HG02763 (cell line): ENCODE data around the gene LIMK1.
"Not testable (repeated sequence)": the region's sequence is repeated elsewhere in the genome, so short reads cannot be mapped to it uniquely, and the experiment has no call there.

Experiments
- ATAC-seq: cut with Tn5 transposase; IDR thresholded peaks from one replicate; pipeline ENCODE4 v1.9.1; 2021; ENCODE audit warnings: mild to moderate bottlenecking, moderate library complexity; ENCODE audit not compliant: unreplicated experiment

Gene LIMK1

DNA sequence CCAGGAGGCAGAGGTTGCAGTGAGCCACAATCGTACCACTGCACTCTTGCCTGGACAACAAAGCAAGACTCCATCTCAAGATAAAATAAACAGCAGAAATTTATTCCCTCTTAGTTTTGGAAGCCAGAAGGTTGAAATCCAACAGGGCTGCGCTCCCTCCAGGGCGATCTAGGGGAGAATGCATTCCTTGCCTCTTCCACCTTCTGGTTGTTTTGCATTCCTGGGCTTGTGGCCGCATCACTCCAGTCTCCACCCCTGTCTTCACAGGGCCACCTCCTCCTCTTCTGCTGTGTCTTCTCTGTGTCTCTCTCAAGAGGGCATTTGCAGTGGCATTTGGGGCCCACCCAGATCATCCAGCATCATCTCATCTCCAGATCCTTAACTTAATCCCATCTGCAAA lies 36.2 kb downstream of the LIMK1 start:
- no peak for ATAC-seq

DNA sequence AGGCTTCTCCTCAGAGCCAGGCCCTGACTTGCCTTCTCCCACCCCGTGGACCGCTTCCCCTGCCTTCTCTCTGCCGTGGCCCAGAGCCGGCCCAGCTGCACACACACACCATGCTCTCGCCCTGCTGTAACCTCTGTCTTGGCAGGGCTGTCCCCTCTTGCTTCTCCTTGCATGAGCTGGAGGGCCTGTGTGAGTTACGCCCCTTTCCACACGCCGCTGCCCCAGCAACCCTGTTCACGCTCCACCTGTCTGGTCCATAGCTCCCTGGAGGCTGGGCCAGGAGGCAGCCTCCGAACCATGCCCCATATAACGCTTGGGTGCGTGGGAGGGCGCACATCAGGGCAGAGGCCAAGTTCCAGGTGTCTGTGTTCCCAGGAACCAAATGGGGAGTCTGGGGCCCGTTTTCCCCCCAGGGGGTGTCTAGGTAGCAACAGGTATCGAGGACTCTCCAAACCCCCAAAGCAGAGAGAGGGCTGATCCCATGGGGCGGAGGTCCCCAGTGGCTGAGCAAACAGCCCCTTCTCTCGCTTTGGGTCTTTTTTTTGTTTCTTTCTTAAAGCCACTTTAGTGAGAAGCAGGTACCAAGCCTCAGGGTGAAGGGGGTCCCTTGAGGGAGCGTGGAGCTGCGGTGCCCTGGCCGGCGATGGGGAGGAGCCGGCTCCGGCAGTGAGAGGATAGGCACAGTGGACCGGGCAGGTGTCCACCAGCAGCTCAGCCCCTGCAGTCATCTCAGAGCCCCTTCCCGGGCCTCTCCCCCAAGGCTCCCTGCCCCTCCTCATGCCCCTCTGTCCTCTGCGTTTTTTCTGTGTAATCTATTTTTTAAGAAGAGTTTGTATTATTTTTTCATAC lies 38.0 kb downstream of the LIMK1 start:
- no peak for ATAC-seq

DNA sequence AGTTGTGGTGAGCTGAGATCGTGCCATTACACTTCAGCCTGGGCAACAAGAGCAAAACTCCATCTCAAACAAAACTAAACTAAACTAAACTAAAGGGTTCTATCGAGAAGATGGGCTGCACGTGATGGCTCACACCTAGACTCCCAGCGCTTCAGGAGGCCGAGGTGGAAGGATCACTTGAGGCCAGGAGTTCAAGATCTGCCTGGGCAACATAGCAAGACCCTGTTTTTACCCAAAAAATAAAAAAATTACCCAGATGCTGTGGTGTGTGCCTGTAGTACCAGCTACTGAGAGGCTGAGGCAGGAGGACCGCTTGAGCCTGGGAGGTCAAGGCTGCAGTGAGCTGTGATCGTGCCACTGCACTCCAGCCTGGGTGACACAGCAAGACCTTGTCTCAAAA lies 40.3 kb downstream of the LIMK1 start:
- not testable (repeated sequence) for ATAC-seq

DNA sequence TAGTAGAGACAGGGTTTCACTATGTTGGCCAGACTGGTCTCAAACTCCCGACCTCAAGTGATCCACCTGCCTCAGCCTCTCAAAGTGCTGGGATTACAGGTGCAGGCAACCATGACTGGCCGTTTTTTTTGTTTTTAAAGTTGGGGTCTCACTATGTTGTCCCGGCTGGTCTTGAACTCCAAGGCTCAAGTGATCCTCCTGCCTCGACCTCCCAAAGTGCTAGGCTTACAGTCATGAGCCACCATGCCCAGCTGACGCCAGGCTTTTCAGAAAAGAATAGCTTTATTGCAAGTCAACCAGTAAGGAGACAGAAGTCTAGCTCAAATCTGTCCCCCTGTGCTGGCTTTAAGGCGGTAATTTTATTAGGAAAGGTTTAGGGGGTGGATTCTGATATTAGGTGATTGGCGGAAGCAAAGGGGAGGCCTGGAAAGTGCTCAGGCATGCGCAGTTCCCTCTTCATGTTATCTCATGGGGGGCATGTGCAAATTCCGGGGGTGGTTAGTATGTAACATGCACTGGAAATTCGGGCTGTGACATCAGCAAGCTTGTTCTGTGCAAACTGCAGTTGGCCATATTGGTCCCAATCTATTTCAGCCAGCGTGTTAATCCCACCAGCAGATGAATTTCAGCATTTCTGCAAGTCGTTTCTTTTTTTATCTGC lies 42.7 kb downstream of the LIMK1 start:
- ATAC-seq = no peak

DNA sequence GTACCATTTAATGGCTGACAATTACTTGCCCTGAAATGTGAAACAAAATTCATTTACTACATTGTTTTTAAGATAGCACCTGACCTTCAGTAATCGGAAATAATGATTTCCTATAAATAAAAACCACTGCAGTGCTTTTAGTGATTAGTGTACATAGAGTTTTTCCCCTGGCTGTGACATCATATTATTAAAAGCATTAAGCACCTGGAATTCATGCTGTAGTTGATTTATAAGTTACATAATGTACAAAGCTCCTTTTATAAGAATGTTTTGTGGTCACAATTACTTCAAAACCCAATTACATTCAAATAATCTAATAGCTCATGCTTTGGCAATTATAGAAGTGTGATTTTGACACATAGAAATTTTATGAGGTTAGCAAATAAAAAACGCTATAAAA lies 46.3 kb downstream of the LIMK1 start:
- ATAC-seq = no peak

DNA sequence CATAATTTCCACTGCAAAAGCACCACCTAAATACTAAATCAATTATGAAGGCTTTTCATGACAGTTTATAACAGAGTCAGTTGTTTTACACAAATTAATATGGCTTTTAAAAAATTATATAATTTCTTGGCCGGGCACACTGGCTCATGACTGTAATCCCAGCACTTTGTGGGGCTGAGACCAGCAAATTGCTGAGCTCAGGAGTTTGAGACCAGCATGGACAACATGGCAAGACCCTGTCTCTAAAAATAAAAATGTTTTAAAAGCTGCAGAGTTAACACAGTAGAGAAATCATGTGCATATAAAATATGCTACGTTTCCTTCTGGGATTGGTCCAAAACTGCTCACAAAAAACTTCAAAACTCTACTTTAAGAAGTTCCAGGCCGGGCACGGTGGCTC lies 46.9 kb downstream of the LIMK1 start:
- no peak for ATAC-seq

DNA sequence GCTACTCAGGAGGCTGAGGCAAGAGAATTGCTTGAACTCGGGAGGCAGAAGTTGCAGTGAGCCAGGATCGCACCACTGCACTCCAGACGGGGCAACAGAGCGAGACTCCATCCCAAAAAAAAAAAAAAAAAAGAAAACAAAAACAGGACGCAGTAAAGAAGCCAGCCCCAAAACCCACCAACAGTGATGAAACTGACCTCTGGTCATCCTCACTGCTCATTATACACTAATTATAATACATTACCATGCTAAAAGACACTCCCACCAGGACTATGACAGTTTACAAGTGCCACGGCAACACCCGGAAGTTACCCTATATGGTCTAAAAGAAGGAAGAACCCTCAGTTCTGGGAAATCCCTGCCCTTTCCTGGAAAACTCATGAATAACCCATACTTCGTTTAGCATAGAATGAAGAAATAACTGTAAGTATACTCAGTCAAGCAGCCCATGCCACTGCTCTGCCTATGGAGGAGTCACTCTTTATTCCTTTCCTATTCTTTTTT lies 50.6 kb downstream of the LIMK1 start:
- no peak for ATAC-seq

DNA sequence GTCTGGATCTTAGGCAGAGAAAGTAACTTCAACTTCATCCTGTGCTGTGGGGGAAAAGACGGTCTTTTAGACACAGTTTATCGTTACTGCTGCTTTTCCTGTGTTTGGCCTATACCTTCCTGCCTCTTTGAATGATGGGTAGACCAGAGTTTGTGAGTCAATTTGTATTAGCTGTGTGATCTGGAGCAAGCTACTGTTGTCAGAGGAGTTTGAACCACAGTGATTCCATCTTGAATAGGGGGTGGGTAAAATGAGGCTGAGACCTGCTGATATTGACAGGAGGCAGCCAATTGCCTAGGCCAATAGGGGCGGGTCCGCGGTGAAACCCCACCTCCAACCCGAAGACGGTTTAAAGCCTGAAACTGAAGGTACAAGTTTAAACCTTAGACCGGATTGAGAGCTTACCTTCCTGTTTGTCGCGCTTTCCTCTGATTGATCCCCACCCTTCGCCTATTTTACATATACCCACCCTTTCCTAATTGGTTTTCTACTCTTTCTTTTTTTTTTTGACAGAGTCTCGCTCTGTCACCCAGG lies 54.8 kb downstream of the LIMK1 start:
- no peak for ATAC-seq

DNA sequence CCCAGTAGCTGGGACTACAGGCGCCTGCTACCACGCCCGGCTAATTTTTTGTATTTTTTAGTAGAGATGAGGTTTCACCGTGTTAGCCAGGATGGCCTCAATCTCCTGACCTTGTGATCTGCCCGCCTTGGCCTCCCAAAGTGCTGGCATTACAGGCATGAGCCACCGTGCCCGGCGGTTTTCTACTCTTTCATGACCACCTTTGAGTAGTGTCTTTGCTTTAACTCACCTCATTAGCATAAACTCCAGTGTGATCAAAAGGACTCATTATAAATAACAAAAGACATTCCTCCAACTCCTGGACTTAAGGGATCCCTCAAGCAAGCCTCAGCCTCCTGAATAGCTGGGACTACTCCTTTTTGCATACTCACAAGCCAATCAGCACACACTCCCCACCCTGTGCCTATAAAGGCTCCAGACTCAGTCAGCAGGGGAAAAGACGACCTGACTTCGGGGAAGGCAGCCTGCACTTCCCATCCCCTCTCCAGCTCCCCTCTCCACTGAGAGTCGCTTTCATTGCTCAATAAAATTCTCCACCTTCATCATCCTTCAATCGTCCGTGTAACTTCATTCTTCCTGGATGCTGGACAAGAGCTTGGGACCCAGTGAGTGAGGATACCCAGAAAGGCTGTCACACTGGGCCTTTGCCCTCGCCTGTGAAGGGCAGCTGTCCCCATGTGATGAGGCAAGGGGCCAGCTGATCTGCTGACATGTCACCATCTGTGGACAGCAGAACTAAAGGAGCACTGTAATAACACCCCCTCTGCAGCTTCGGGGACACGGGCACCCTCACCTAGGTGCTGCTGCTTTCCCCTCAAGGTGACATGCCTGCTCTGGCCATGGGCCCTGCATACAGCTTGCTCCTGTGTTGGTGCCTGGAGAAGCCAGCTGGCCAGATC lies 55.6 kb downstream of the LIMK1 start:
- ATAC-seq = no peak

DNA sequence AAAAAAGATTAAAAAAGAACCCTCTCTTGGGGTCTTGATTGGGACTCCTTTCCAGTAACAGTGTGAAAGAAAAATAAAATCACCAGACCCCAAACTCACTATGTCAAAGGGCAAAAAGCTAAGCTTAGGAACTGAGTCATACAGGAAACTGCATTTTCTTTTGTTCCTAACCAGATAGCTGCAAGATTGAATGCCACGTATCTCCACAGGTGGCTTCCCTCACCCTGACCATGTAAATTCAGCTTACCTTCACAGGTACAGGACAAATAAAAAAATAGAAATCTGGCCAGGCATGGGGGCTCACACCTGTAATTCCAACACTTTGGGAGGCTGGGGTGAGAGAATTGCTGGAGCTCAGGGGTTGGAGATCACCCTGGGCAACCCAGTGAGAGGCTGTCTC lies 58.1 kb downstream of the LIMK1 start:
- ATAC-seq = no peak

DNA sequence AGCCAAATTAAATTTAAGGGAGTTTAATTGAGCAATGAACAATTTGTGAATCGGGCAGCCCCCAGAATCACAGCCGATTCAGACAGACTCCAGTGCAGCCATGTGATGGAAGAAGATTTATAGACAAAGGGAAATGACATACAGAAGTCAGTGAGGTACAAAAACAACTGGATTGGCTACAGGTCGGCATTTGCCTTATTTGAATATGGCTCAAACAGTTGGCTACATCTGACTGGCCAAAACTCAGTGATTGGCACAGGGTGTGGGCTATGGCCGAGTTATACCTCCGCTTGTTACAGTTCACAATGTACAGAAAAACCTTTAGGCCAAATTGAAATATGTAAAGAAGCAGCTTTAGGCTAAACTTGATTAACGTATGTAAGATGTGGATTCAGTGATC lies 59.8 kb downstream of the LIMK1 start:
- ATAC-seq = no peak

DNA sequence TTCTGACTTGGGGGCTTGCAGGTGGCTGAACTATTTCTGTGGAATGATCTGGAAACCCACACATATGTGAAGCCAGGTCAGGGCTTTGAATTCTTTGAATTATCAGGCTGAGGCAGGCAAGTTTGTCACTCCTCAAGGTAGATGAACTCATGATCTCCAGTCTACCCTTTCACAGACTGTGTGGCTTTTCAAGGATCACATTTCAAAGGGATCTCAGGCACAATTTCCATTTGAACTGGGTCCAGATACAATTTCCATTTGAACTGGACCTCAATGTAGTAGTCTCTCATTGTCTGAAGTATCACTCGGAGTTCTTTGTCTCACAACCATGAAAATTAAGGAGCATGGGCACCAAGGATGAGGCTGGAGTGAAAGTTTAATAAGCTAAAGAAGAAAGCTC lies 64.9 kb downstream of the LIMK1 start:
- ATAC-seq = no peak

DNA sequence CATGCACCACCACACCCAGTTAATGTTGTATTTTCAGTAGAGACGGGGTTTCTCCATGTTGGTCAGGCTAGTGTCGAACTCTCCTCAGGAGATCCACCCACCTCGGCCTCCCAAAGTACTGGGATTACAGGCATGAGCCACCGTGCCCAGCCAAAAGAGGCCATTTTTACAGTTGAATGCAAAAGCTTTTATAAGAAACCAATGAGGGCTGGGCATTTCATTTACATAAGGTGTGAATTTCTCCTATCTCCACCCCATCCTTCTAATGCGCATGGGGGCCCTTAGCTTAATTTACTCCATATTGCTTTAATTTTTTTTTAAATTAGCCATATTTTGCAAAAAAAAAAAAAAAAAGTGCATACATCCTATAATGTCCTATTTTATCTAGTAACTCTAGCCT lies 65.5 kb downstream of the LIMK1 start:
- no peak for ATAC-seq

DNA sequence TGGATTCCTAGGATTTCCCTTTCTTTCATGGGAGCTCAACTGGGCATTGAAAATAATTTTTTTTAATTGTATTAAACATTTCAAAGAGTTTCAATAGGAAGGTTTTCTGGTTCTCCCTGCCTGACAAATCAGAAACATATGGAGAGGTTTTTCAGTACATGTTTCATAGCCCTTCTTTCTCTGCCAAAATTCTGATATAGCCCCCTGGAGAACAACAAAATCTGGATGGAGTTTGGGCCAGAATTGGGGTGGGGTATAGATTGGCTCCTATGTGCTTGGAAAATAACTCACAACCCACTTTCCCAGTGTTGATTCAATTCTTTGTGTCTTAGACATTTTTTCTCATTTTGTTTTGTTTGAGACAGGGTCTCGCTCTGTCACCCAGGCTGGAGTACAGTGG lies 66.0 kb downstream of the LIMK1 start:
- ATAC-seq = no peak

DNA sequence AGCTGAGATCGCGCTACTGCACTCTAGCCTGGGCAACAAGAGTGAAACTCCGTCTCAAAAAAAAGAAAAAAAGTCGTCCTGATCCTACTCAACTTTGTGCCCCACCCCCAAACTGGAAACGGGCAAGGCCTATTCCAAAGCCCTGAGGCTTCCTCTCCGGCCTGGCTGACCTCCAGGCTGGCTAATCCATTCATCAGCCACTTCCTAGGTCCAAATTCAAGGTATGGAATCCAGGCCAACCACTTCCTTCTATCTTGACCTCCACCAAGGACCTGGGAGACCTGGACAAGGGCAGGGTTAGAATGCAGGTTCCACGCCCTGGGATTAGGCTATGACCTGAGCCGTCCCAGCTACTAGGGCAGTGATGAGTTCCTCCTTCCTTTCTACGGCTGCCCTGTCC lies 70.1 kb downstream of the LIMK1 start:
- no peak for ATAC-seq

DNA sequence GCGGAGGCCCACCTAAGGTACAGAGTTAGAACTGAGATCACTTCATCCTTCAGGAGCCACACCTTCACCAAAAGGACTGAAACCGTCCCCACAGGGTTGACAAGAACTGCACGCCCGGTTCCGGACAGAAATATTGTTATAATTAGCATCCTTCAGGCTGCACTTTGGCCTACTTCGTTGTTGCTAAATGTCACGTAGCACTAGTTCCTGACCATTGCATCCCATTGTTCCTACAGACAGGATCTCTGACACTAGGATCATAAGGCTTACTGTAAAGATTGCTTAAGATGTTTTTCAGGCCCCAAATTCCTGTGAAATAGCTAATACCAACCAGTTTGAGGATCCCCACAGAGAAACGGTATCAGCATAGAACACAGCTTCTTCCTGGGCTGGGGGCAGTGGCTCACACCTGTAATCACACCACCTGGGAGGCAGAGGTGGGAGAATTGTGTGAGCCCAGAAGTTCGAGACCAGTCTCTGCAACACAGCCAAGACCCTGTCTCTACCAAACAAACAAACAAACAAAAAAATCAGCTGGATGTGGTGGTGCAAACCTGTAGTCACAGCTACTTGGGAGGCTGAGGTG lies 72.3 kb downstream of the LIMK1 start:
- no peak for ATAC-seq

DNA sequence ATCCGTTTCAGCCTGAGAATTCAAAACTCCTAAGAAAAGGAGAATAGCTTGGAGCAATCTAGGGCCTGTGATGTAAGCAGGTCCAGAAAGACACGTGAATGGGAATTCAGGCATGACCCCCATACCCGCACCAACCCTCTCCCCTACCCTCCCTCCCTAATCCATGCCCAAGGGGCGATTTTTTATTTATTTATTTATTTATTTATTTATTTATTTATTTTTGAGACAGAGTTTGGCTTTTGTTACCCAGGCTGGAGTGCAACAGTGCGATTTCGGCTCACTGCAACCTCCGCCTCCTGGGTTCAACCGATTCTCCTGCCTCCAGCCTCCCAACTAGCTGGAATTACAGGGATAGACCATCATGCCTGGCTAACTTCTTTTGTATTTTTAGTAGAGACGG lies 74.0 kb downstream of the LIMK1 start:
- no peak for ATAC-seq

DNA sequence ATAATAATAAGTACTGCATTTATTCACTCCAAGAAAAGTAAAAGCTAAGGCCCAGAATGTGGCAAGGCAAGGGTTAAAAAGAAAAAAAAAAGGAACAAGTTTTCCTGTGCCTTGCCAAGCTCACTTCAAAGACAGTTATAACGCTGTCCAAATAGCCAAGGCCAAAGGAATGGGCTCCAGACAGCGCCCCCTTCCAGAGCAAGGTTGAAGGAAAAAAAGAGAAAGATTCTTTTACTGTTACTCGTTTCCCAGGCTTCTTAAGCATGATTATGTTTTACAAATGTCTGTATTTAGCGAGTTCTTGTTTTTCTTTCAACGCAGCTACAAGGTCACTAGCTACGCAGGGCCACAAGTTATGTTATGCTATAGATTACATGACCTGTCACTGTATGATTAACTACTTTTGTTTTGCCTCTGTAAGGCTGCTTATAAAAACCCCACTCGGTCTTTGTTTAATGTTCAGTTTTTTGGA lies 81.4 kb downstream of the LIMK1 start:
- no peak for ATAC-seq

DNA sequence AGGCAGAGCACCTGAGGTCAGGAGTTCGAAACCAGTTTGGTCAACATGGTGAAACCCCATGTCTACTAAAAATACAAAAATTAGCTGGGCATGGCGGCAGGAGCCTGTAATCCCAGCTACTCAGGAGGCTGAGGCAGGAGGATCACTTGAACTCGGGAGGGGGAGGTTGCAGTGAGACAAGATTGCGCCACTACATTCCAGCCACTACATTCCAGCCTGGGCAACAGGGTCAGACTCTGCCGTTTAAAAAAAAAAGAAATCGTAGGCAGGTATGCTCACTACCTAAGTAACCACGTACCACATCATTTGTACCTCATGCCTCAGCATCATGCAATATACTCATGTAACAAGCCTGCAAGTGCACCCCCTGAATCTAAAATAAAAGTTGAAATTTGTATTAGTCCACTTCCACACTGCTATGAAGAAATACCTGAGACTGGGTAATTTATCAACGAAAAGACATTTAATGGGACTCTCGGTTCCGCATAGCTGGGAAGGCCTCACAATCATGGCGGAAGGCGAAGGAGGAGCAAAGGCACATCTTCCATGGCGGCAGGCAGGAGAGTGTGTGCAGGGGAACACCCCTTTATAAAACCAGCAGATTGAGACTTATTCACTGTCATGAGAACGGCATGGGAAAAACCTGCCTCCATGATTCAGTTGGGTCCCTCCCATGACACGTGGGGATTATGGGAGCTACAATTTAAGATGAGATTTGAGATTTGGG lies 82.4 kb downstream of the LIMK1 start:
- no peak for ATAC-seq

DNA sequence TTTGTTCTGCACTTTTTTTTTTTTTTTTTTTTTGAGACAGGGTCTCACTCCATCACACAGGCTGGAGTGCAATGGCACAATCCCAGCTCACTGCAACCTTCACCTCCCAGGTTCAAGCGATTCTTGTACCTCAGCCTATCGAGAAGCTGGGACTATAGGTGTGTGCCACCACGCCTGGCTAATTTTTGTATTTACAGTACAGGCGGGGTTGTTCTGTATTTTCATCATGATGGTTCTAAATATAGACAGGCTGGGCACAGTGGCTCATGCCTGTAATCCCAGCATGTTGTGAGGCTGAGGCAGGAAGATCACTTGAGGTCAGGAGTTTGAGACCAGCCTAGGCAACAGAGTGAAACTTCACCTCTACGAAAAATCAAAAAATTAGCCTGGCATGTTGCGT lies 83.7 kb downstream of the LIMK1 start:
- ATAC-seq = not testable (repeated sequence)
